KMS-11 (cell line): ENCODE measurements around the gene PVALB.

ENCODE experiments used
- H2AFZ ChIP-seq: fragments of 200-600 bp; sonication (generic); 2 replicates; pipeline ENCODE4 v1.6.1; 2016; ENCODE audit warnings: antibody characterized with exemption, mixed run types, low read depth
- H3K27ac ChIP-seq: fragments of 200-600 bp; sonication (generic); 2 replicates; pipeline ENCODE4 v1.6.1; 2016; ENCODE audit warnings: mild to moderate bottlenecking, mixed run types
- H3K27me3 ChIP-seq: fragments of 200-600 bp; sonication (generic); 2 replicates; pipeline ENCODE4 v1.6.1; 2017; ENCODE audit warnings: mild to moderate bottlenecking, low read depth, mixed run types, moderate library complexity; ENCODE audit not compliant: insufficient read depth
- H3K36me3 ChIP-seq: fragments of 200-600 bp; sonication (generic); 2 replicates; pipeline ENCODE4 v1.6.1; 2017; ENCODE audit warnings: mild to moderate bottlenecking, mixed run types; ENCODE audit not compliant: insufficient read depth
- H3K4me1 ChIP-seq: fragments of 200-600 bp; sonication (generic); 2 replicates; pipeline ENCODE4 v1.6.1; 2016; ENCODE audit warnings: mild to moderate bottlenecking, low read depth, mixed run types; ENCODE audit not compliant: poor library complexity, severe bottlenecking
- H3K4me2 ChIP-seq: fragments of 200-600 bp; sonication (generic); 2 replicates; pipeline ENCODE4 v1.7.0; 2016; ENCODE audit warnings: mild to moderate bottlenecking, mixed run types
- H3K4me3 ChIP-seq: fragments of 200-600 bp; sonication (generic); IDR thresholded peaks from 2 replicates; pipeline ENCODE4 v1.6.1; 2017; ENCODE audit warnings: low read depth, low read length, mixed read lengths; ENCODE audit not compliant: insufficient read depth
- H3K79me2 ChIP-seq: fragments of 200-600 bp; sonication (generic); 2 replicates; pipeline ENCODE4 v1.6.1; 2016; ENCODE audit warnings: low read depth, mixed run types; ENCODE audit not compliant: insufficient read depth
- H3K9ac ChIP-seq: fragments of 200-600 bp; sonication (generic); 2 replicates; pipeline ENCODE4 v1.6.1; 2016; ENCODE audit warnings: mild to moderate bottlenecking, mixed run types
- H4K20me1 ChIP-seq: fragments of 200-600 bp; sonication (generic); 2 replicates; pipeline ENCODE4 v1.6.1; 2016; ENCODE audit warnings: mild to moderate bottlenecking, mixed run types; ENCODE audit not compliant: insufficient read depth
- TF ChIP-seq, protein P1 (sequence below): fragments of 200-600 bp; sonication (generic); conservative IDR thresholded peaks from 2 replicates; pipeline ENCODE4 v1.6.1; 2017; ENCODE audit warnings: low read depth, mild to moderate bottlenecking, antibody characterized with exemption, low read length, moderate library complexity, mixed read lengths

PVALB gene

DNA sequence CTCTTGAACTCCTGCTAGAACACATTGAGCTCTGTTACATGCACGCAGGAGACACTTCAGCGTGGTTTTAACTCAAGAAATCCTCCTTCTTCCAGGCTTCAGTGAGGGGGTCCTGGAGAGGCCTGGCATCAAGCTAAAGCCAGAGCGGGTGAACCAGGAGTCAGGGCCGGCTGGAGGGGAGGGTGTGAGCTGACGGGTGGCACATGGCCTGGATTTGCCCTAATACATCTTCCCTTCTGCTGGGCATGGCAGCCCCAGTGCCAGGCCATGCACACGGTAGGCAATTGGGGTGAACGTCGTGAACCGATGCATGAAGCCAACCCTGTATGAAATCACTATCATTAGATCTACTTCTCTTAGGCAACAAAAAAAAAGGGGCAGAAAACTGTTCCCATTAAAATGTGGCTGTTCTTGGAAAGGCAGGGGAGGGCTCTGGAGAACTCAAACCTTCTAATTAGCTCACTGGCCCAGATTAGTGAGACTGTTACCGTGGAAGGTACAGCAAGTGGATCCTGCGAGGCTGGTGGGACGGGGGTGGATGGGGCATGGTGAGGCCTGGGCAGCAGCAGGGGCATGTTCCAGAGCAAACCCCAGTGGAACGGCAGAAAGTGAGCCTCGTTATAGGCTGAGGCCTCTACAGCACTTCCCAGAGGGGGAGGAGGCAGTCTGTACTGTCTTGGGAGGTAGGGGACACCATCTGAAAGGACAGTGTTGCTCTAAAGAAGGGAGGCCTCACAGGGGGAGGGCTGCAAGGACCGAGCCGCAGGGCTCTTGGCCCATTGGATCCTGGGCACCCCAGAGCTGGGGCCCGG, 51.5 kb downstream of the PVALB start:
- Histone ChIP-seq H3K4me3 (no peak overlapping the region), H3K79me2 (no peaks in the 10 kb centered on the region), H3K9ac (no peak overlapping the region), H3K4me1 (no peaks in the 10 kb centered on the region), H2AFZ (no peak overlapping the region), H4K20me1 (no peaks in the 10 kb centered on the region), H3K36me3 (no peaks in the 10 kb centered on the region), H3K27me3 (no peaks in the 10 kb centered on the region; the same call in 1 of the 2 replicates), H3K4me2 (no peak overlapping the region), H3K27ac (no peak overlapping the region)
- TF ChIP-seq, protein P1, sequence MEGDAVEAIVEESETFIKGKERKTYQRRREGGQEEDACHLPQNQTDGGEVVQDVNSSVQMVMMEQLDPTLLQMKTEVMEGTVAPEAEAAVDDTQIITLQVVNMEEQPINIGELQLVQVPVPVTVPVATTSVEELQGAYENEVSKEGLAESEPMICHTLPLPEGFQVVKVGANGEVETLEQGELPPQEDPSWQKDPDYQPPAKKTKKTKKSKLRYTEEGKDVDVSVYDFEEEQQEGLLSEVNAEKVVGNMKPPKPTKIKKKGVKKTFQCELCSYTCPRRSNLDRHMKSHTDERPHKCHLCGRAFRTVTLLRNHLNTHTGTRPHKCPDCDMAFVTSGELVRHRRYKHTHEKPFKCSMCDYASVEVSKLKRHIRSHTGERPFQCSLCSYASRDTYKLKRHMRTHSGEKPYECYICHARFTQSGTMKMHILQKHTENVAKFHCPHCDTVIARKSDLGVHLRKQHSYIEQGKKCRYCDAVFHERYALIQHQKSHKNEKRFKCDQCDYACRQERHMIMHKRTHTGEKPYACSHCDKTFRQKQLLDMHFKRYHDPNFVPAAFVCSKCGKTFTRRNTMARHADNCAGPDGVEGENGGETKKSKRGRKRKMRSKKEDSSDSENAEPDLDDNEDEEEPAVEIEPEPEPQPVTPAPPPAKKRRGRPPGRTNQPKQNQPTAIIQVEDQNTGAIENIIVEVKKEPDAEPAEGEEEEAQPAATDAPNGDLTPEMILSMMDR, result no peak

DNA sequence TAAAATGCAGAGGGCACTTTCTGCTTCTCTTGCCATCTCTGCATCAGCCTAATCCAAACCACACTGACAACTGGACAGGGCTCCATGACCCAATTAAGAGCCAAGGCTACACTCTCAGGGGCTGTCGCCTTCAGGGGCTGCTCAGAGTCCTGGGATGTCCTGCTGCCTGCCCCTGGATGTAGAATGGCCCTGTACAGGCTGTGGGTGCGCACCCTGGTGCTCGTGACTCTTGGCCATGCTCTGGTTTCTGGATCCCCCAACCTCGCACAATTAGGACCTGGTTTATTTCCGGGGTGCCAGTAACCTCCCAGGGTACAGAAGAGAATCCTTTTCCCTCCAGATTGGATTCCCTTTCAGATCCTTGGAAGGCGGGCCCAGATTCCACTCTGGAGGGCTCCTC, 52.2 kb downstream of the PVALB start:
- H3K79me2 ChIP-seq, result no peaks in the 10 kb centered on the region
- H2AFZ ChIP-seq, result no peak overlapping the region
- H3K4me1 ChIP-seq, result no peaks in the 10 kb centered on the region
- H3K9ac ChIP-seq, result no peak overlapping the region
- no peak overlapping the region for H3K4me3 ChIP-seq
- H3K27ac ChIP-seq, result no peak overlapping the region
- H3K27me3 ChIP-seq, result no peaks in the 10 kb centered on the region; the same call in 1 of the 2 replicates
- TF ChIP-seq, protein P1, result no peak
- H3K36me3 ChIP-seq, result no peaks in the 10 kb centered on the region
- H4K20me1 ChIP-seq, result no peaks in the 10 kb centered on the region
- no peak overlapping the region for H3K4me2 ChIP-seq

DNA sequence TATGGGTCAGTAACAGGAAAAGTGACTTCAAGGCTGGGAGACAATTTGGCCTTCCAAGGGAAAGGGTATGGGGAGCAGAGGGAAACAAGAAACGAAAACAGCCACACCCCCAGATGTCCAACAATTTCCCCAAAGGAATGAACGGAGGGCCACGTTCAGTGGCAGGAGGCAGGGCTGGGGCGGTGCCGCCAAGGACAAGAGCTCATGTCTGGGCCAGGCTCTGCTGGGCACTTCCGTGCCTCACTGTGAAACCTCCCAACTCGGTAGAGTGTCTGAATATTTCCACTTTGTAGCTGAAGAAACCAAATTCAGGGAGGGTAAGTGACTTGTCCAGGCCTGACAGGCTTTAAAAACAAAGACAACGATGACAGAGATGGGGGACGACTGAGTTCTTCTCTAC, 52.8 kb downstream of the PVALB start:
- no peaks in the 10 kb centered on the region for H4K20me1 ChIP-seq
- TF ChIP-seq, protein P1, result no peak
- no peak overlapping the region for H3K4me3 ChIP-seq
- no peaks in the 10 kb centered on the region; the same call in 1 of the 2 replicates for H3K27me3 ChIP-seq
- no peaks in the 10 kb centered on the region for H3K4me1 ChIP-seq
- H3K79me2 ChIP-seq, result no peaks in the 10 kb centered on the region
- H3K36me3 ChIP-seq, result no peaks in the 10 kb centered on the region
- H2AFZ ChIP-seq, result no peak overlapping the region
- no peak overlapping the region for H3K9ac ChIP-seq
- H3K27ac ChIP-seq, result no peak overlapping the region
- H3K4me2 ChIP-seq, result no peak overlapping the region

DNA sequence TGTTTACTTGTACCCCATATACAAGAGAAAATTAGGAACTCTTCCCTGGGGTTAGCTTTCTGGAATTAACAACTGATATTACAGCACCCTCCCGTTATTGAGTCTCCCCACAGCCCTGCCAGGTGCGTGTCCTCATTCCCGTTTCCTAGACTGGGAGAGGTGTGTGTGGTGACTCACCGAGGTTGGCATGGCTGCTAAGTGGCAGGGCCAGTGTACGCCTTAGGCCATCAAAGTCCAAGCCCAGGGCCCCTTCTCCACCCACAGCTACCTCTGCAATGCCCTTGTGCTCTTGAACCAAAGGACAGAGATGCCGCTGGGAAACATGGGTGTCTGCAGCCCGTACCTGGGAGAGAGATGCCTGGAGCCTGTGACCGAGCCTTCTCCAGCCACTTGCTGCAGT, 53.3 kb downstream of the PVALB start:
- Histone ChIP-seq H3K4me3 (no peak overlapping the region), H3K4me1 (no peaks in the 10 kb centered on the region), H3K79me2 (no peaks in the 10 kb centered on the region), H3K27me3 (no peaks in the 10 kb centered on the region; the same call in 1 of the 2 replicates), H3K9ac (no peak overlapping the region), H3K27ac (no peak overlapping the region), H3K4me2 (no peak overlapping the region), H3K36me3 (no peaks in the 10 kb centered on the region), H4K20me1 (no peaks in the 10 kb centered on the region), H2AFZ (no peak overlapping the region)
- TF ChIP-seq, protein P1, result no peak
